Stimulated activated naive CD8-positive, alpha-beta T cell treated with anti-CD3 and anti-CD28 coated beads, Interleukin-15, Interleukin-2, amounts not matched to agents 100 ng/mL and 50 ng/mL, for 24 hours (primary cell): ENCODE measurements around the gene FRMD4A.

Source experiments
- H3K27ac Mint-ChIP-seq: one replicate; pipeline ENCODE4 v1.8.0; 2021; ENCODE audit warnings: mild to moderate bottlenecking, mixed read lengths
- H3K27me3 Mint-ChIP-seq: one replicate; pipeline ENCODE4 v1.8.0; 2021; ENCODE audit warnings: mixed read lengths
- H3K36me3 Mint-ChIP-seq: one replicate; pipeline ENCODE4 v1.8.0; 2021; ENCODE audit warnings: low read depth, mixed read lengths
- H3K4me1 Mint-ChIP-seq: one replicate; pipeline ENCODE4 v1.8.0; 2021; ENCODE audit warnings: low read depth, mixed read lengths
- H3K4me3 Mint-ChIP-seq: one replicate; pipeline ENCODE4 v1.8.0; 2021; ENCODE audit warnings: mild to moderate bottlenecking, mixed read lengths
- H3K9me3 Mint-ChIP-seq: one replicate; pipeline ENCODE4 v1.8.0; 2021; ENCODE audit warnings: mixed read lengths

FRMD4A gene

DNA sequence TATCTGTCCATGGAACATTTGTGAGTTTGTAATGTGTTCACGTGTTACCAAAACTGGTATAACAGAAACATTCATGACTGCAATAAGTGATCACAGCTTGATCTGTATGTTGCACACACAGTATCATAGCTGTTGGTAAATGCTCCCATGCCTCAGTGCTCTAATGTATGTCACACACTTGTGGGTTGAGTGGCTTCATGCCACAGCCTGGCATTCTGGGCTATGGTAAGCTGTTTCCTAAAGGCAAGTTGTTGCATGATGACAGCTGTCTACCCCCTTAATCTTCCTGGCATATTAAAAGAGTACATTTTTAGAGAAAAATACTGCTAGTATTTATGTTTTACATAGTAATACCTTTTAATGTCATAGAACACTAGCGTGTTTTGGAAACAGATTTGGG, 708.8 kb downstream of the FRMD4A start:
- Mint-ChIP-seq H3K27me3 (no peaks in the 10 kb centered on the region), H3K4me1 (no peaks in the 10 kb centered on the region), H3K27ac (no peak overlapping the region), H3K36me3 (peaks cover 21% of the 10 kb centered on the region), H3K4me3 (no peak overlapping the region), H3K9me3 (no peaks in the 10 kb centered on the region)

DNA sequence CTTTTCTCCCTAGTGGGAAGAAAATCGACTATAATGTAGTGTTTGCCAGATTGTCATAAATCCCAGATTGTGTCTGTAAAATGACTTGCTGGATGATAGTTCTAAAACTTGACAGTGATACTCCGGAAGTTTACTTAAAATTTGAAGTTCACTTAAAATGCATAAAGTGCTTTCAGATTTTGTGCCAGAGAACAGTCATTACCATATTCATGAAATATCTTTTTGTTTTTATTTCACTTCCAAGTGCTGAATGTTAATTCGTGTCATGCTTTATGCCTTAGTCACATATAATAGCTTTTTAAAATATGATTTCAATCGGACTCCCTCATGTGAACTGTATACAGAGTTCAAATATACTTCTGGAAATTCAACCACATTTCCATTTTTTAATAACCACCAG, 713.6 kb downstream of the FRMD4A start:
- Mint-ChIP-seq H3K9me3 (no peaks in the 10 kb centered on the region), H3K27ac (no peak overlapping the region), H3K4me1 (no peaks in the 10 kb centered on the region), H3K27me3 (no peaks in the 10 kb centered on the region), H3K4me3 (no peak overlapping the region), H3K36me3 (peaks cover 42% of the 10 kb centered on the region)

DNA sequence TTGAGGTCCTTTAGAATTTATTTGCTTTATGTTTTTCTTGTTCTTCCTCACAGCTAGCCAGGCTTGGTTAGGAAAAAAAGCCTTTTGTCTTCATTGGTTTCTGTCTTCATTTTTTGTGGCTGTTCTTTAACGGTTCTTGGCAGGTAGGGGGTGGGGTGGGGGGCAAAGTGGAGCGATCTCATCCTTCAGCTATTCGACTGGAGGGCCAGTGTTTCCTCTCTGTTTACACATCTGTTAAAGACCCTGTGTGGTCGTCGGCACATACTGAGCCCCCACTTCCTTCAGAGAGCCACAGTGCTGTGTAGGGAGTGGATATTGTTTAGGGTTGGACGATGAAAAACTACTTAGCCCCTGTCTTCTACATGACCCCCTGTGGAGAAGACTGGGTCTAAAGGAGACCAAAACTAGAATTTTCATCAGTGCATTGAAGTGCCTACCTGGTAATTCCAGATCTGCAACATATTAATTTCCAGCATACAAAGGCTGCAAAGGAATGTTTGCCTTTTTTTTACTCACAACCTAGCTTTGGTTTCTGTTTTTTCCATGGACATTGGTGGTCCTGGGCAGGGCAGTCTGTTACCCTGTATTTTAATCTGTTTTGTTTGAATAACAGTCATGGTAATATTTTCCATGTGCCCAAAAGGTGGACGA, 714.9 kb downstream of the FRMD4A start:
- Mint-ChIP-seq H3K9me3 (no peaks in the 10 kb centered on the region), H3K4me3 (no peak overlapping the region)

DNA sequence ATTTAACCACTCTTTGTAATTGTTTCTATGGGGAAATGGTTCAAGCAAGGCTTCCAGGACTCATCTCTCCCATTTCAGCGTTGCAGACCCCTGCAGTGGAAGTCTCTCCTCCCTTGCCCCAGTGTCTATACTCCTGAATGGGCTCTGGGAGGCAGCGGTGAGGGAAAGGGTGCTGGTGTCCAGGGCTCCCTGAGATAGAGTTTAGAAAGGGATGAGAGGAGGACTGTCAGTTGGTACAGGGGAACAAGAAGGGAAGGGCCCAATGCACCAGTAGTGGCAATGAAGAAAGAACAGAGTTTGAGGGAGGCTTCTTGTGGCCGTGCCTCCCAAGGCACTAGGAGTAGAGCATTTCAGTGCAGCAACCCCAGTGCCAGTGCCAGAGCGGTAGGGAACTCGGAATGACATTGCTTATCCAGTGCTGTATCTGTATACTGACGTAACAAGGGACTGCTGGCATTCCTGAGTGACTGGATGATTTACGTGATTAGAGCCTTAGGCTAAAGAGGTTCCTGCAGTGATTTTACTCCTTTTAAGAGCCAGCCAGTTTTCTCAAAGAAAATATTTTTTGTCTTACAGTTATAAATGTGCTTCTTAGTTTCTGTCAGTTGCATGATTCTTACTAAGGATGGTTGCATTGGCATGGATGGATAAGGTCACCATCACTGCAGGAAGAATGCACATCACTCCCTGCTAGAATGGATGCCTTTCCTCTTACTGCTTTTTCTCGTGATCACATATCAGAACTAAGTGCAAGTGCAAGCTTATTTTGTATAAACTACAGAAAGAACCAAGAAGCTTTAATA, 716.0 kb downstream of the FRMD4A start:
- no peaks in the 10 kb centered on the region for H3K4me1 Mint-ChIP-seq
- no peak overlapping the region for H3K4me3 Mint-ChIP-seq
- H3K36me3 Mint-ChIP-seq: peaks cover 65% of the 10 kb centered on the region
- H3K27ac Mint-ChIP-seq: no peak overlapping the region
- no peaks in the 10 kb centered on the region for H3K9me3 Mint-ChIP-seq
- H3K27me3 Mint-ChIP-seq: no peaks in the 10 kb centered on the region

More for the DNA sequence above, 714.9 kb downstream of the FRMD4A start:
- H3K27ac Mint-ChIP-seq: no peak overlapping the region
- H3K4me1 Mint-ChIP-seq: no peaks in the 10 kb centered on the region
- no peaks in the 10 kb centered on the region for H3K27me3 Mint-ChIP-seq
- peaks cover 56% of the 10 kb centered on the region for H3K36me3 Mint-ChIP-seq

DNA sequence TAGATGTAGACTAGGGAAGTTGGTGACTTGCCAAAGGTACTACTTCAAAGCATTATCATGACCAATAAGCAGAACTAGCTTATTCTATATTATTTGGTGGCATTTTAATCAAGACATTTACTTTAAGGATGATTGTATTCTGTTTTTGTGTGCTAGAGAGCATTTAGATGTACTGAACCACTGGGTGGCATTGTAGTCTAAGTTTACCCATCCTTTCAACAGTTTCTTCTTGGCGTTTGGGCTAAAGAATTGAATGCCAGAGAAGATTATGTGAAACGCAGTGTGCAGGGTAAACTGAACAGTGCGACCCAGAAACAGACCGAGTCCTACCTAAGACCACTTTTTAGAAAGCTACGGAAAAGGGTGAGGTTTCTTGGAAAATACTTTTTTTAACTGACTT, 717.2 kb downstream of the FRMD4A start:
- no peaks in the 10 kb centered on the region for H3K4me1 Mint-ChIP-seq
- no peaks in the 10 kb centered on the region for H3K27me3 Mint-ChIP-seq
- peaks cover 71% of the 10 kb centered on the region for H3K36me3 Mint-ChIP-seq
- no peaks in the 10 kb centered on the region for H3K9me3 Mint-ChIP-seq
- no peak overlapping the region for H3K4me3 Mint-ChIP-seq
- no peak overlapping the region for H3K27ac Mint-ChIP-seq

DNA sequence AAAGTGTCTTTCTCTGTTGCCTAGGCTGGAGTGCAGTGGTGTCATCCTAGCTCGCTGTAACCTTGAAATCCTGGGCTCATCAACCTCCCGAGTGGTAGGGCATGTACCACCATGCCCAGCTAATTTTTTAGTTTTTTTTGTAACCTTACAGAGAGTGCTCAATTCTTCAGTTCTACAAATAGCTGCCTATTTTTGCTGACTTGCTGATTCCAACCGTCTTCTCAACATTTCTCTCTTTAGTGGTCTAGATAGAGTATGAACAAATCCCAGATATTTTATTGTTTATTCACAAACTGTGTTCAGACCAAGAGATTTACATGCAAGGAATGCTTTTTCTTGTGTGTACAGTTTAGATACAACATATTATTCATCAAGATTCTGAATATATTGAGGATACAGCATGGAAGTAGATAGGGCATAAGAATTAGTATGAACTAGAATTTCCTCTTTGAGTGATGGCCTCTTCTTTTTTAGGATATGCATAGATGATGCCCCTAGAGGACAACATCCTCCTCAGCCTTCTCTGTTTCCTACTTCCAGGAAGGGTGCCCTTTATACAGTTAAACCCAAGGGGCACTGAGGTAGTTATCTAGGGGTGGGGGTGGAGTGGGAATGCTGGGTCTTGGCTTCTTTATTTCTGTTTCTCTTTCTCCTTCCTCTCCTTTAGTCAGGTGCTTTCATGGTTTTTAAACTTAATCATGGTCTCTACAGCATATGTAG, 717.9 kb downstream of the FRMD4A start:
- Mint-ChIP-seq H3K4me1 (no peaks in the 10 kb centered on the region), H3K36me3 (peaks cover 69% of the 10 kb centered on the region)

DNA sequence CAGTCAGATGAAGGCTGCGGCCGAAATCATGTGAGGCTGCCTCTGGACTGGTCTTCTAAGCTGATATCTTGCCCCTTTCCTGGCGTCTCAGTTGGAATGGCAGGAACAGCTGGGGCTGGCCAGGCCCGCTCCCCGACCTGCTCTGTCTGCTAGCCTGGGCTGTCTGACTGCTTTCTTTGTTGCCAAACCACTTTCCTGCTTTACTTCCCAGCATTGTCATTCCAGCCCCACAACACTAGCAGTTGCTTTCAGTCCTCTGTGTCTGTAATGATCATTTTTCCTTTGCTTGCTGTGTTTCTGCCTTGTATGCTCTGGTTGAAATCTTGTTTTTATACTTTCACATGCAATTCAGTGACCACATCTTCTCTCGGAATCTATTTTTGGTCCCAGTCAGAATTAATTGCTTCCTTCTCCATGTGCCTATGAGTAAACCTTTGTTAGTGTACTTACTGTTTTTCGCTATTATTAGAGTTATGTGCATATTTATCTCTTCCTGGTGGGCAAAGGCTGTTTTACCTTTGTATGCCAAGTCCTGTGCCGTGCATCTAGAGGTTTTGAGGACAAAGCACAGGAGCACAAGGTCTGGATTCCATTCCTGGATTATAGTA, 722.4 kb downstream of the FRMD4A start:
- no peaks in the 10 kb centered on the region for H3K9me3 Mint-ChIP-seq
- no peak overlapping the region for H3K4me3 Mint-ChIP-seq
- H3K27ac Mint-ChIP-seq: no peak overlapping the region
- H3K27me3 Mint-ChIP-seq: no peaks in the 10 kb centered on the region
- H3K36me3 Mint-ChIP-seq: peaks cover 53% of the 10 kb centered on the region
- no peaks in the 10 kb centered on the region for H3K4me1 Mint-ChIP-seq

More for the DNA sequence above, 717.9 kb downstream of the FRMD4A start:
- Mint-ChIP-seq H3K4me3 (no peak overlapping the region), H3K9me3 (no peaks in the 10 kb centered on the region), H3K27ac (no peak overlapping the region), H3K27me3 (no peaks in the 10 kb centered on the region)

DNA sequence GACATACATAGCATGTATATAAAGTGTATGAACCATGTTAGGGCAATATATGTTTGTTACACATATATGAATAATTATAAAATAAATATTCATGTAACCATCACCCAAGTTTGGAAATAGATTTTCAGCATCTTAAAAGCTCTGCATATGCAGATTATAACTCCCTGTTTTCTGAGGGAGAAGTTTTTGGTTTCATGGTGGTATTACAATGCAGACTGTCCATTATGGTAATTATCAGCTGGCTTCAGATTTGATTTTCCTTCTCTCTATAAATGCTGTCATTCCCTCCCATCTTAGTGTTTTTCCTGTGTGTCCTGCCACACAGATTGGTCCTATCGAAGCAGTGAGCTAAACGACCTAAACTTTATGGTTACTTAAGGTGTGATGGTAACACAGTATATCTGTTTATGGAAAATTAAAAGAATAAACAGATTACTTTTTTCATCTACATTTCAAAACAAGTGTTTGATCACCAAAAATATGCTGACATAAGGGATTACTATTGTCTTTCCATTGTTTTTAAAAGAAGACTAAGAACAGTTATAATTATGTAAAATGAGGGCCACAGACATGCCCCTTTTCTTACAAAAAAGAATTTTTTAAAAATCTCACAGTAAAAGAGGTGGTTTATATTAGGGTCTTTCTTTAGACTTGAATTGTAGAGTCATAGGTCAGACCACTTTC, 726.2 kb downstream of the FRMD4A start:
- H3K27ac Mint-ChIP-seq: no peak overlapping the region
- H3K36me3 Mint-ChIP-seq: peaks cover 40% of the 10 kb centered on the region
- H3K27me3 Mint-ChIP-seq: no peaks in the 10 kb centered on the region
- H3K4me1 Mint-ChIP-seq: no peaks in the 10 kb centered on the region
- H3K9me3 Mint-ChIP-seq: no peaks in the 10 kb centered on the region
- no peak overlapping the region for H3K4me3 Mint-ChIP-seq

DNA sequence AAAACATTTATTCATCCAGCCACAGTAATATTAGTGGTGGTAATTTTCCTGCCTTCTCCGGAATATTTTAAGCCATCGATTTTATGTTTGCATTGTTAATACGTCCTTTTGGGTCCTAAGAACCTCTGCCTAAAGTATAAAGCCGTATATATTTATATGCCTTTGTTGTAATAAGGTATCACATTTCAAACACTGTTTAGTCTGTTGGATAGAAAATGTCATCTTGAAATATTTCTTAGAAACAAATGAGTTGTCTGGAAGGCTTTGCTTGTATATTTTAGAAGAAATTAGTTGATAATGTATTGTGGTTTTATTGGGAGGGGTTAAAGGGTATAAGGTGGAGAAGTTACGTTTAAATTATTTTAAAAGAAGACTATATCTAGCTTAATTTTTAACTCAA, 732.8 kb downstream of the FRMD4A start:
- H3K4me1 Mint-ChIP-seq: peaks cover 6% of the 10 kb centered on the region
- H3K4me3 Mint-ChIP-seq: no peak overlapping the region
- H3K36me3 Mint-ChIP-seq: peaks cover 59% of the 10 kb centered on the region
- H3K27me3 Mint-ChIP-seq: no peaks in the 10 kb centered on the region
- no peaks in the 10 kb centered on the region for H3K9me3 Mint-ChIP-seq
- no peak overlapping the region for H3K27ac Mint-ChIP-seq

DNA sequence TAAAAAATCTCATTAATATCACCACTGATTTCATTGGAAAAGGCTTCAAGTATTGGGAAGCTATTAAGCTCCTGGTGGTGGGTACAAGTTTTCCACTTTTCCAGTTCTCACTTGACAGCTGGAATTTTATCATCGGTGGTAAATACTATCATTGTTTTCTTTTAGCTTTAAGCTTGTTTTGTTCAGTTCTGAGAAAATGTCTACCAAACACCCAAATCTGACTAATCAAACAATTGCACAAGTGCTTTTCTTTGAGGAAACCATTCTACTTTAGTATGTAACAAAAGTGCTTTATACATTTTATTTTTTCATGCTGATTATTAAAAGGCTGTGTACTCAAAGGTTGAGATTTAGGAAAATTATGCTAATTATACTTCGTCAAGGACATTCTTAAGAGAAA, 736.1 kb downstream of the FRMD4A start:
- no peak overlapping the region for H3K4me3 Mint-ChIP-seq
- H3K27me3 Mint-ChIP-seq: no peaks in the 10 kb centered on the region
- H3K27ac Mint-ChIP-seq: no peak overlapping the region
- peaks cover 56% of the 10 kb centered on the region for H3K36me3 Mint-ChIP-seq
- peaks cover 9% of the 10 kb centered on the region for H3K4me1 Mint-ChIP-seq
- H3K9me3 Mint-ChIP-seq: no peaks in the 10 kb centered on the region
